GM23338 (cell line): ENCODE results near the gene GUCA2A.

Source experiments
- POLR2AphosphoS5 ChIP-seq: IDR thresholded peaks from 2 replicates; pipeline ENCODE4 v1.6.1; 2016; ENCODE audit warnings: antibody characterized with exemption, low read depth
- TF ChIP-seq, protein P1 (sequence below), 2 experiments: fragments of 200-600 bp in 1 of 2; sonication (generic) in 1 of 2; conservative IDR thresholded peaks; 2 replicates each; pipeline versions ENCODE4 v1.5.1 to v1.6.1; 2016 to 2017; ENCODE audit warnings: antibody characterized with exemption in 2 of 2, low read depth in 2 of 2, mild to moderate bottlenecking in 2 of 2, moderate library complexity in 1 of 2
- TF ChIP-seq, protein P2 (sequence below): IDR thresholded peaks from one replicate; pipeline ENCODE4 v1.6.1; 2018; ENCODE audit warnings: antibody characterized with exemption; ENCODE audit not compliant: unreplicated experiment

DNA sequence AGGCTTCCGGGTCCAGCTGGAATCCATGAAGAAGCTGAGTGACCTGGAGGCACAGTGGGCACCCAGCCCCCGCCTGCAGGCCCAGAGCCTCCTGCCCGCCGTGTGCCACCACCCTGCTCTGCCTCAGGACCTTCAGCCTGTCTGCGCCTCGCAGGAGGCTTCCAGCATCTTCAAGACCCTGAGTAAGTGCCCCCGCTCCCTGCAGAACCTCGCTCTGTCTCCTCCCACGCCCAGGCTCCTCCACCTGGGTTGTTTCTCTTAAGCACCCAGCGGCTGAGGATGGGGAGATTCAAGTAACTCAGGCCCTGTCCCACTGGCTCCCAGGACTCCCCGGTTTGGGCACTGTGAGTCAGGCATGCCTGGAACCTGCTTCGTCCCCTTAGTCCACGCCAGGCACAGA lies 9.9 kb downstream of the GUCA2A start:
- TF ChIP-seq POLR2AphosphoS5 = no peak
- TF ChIP-seq, protein P1, sequence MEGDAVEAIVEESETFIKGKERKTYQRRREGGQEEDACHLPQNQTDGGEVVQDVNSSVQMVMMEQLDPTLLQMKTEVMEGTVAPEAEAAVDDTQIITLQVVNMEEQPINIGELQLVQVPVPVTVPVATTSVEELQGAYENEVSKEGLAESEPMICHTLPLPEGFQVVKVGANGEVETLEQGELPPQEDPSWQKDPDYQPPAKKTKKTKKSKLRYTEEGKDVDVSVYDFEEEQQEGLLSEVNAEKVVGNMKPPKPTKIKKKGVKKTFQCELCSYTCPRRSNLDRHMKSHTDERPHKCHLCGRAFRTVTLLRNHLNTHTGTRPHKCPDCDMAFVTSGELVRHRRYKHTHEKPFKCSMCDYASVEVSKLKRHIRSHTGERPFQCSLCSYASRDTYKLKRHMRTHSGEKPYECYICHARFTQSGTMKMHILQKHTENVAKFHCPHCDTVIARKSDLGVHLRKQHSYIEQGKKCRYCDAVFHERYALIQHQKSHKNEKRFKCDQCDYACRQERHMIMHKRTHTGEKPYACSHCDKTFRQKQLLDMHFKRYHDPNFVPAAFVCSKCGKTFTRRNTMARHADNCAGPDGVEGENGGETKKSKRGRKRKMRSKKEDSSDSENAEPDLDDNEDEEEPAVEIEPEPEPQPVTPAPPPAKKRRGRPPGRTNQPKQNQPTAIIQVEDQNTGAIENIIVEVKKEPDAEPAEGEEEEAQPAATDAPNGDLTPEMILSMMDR (conservative IDR thresholded peaks at IDR 0.05; ENCODE audit: low read depth in 2 of 2) = no peak
- TF ChIP-seq, protein P2, sequence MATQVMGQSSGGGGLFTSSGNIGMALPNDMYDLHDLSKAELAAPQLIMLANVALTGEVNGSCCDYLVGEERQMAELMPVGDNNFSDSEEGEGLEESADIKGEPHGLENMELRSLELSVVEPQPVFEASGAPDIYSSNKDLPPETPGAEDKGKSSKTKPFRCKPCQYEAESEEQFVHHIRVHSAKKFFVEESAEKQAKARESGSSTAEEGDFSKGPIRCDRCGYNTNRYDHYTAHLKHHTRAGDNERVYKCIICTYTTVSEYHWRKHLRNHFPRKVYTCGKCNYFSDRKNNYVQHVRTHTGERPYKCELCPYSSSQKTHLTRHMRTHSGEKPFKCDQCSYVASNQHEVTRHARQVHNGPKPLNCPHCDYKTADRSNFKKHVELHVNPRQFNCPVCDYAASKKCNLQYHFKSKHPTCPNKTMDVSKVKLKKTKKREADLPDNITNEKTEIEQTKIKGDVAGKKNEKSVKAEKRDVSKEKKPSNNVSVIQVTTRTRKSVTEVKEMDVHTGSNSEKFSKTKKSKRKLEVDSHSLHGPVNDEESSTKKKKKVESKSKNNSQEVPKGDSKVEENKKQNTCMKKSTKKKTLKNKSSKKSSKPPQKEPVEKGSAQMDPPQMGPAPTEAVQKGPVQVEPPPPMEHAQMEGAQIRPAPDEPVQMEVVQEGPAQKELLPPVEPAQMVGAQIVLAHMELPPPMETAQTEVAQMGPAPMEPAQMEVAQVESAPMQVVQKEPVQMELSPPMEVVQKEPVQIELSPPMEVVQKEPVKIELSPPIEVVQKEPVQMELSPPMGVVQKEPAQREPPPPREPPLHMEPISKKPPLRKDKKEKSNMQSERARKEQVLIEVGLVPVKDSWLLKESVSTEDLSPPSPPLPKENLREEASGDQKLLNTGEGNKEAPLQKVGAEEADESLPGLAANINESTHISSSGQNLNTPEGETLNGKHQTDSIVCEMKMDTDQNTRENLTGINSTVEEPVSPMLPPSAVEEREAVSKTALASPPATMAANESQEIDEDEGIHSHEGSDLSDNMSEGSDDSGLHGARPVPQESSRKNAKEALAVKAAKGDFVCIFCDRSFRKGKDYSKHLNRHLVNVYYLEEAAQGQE = no peak
